HEK293T (cell line): Measurements from ENCODE around the gene HPSE2.
"Not testable (repeated sequence)": the region's sequence is repeated elsewhere in the genome, so short reads cannot be mapped to it uniquely, and the experiment has no call there.

ENCODE experiments used
- BHLHE40 ChIP-seq: fragments of 450-650 bp; IDR thresholded peaks from 2 replicates; pipeline ENCODE4 v1.6.1; 2016; ENCODE audit warnings: mild to moderate bottlenecking, moderate library complexity, borderline replicate concordance
- ELF4 ChIP-seq: fragments of 450-650 bp; IDR thresholded peaks from 2 replicates; pipeline ENCODE4 v1.6.1; 2017; ENCODE audit warnings: antibody characterized with exemption
- FOXA1 ChIP-seq: fragments of 450-650 bp; IDR thresholded peaks from 2 replicates; pipeline ENCODE4 v1.6.1; 2016; ENCODE audit warnings: mild to moderate bottlenecking
- FOXK2 ChIP-seq: fragments of 450-650 bp; IDR thresholded peaks from 2 replicates; pipeline ENCODE4 v1.6.1; 2016; ENCODE audit warnings: mild to moderate bottlenecking
- FOXM1 ChIP-seq: fragments of 450-650 bp; IDR thresholded peaks from 2 replicates; pipeline ENCODE4 v1.6.1; 2017; ENCODE audit warnings: mild to moderate bottlenecking, borderline replicate concordance
- LEF1 ChIP-seq: fragments of 450-650 bp; IDR thresholded peaks from 2 replicates; pipeline ENCODE4 v1.6.1; 2017; ENCODE audit warnings: mild to moderate bottlenecking, borderline replicate concordance
- NFRKB ChIP-seq: fragments of 450-650 bp; IDR thresholded peaks from 2 replicates; pipeline ENCODE4 v1.6.1; 2016; ENCODE audit warnings: mild to moderate bottlenecking, moderate library complexity
- PKNOX1 ChIP-seq: fragments of 450-650 bp; IDR thresholded peaks from 2 replicates; pipeline ENCODE4 v1.6.1; 2016
- SP1 ChIP-seq: fragments of 450-650 bp; IDR thresholded peaks from 2 replicates; pipeline ENCODE4 v1.6.1; 2017
- SUZ12 ChIP-seq: fragments of 450-650 bp; IDR thresholded peaks from 2 replicates; pipeline ENCODE4 v1.6.1; 2016; ENCODE audit warnings: mild to moderate bottlenecking
- ZNF384 ChIP-seq: fragments of 450-650 bp; IDR thresholded peaks from 2 replicates; pipeline ENCODE4 v1.6.1; 2016

GRCh38 chr10:98502535-98502934, 733.1 kb downstream of the HPSE2 start:
- TF ChIP-seq NFRKB, ELF4, PKNOX1, FOXM1, BHLHE40, FOXK2, SP1, LEF1, ZNF384, SUZ12, FOXA1: not testable (repeated sequence)
